Measurements from ENCODE around the gene SNX32. TPM values are rescaled to one million over a fixed set of nuclear protein-coding genes. Genes with fewer than 3 reads are reported as not detected.

SNX32 gene
- total RNA-seq, 1 experiment from 2014 or later = not detected

DNA sequence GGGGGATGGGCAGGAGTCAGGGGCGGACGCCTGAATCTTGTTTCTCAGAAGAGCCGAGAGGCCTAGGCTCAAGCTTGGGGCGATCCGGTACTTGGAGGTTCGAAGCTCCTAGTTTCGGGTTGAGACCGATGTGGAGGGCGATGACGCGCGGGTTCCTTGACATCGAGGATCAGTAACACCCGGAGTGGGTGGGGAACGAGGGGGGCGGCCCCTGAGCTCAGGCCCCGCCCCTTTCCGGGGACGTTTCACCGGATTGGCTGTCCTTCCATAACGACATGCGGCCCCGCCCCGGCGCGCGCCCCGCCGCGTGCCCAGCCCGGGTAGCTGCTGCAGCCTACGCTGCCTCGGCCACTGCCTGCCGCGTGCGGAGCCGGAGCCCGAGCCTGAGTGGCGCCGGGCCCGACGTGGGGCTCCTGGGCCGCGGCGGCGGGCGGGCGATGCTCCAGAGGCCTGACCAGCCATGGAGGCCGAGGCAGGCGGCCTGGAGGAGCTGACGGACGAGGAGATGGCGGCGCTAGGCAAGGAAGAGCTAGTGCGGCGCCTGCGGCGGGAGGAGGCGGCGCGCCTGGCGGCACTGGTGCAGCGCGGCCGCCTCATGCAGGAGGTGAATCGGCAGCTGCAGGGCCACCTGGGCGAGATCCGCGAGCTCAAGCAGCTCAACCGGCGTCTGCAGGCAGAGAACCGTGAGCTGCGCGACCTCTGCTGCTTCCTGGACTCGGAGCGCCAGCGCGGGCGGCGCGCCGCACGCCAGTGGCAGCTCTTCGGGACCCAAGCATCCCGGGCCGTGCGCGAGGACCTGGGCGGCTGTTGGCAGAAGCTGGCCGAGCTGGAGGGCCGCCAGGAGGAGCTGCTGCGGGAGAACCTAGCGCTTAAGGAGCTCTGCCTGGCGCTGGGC is 56.8 kb downstream of the SNX32 start, which contains the start of gene CCDC85B:
CCDC85B (plus strand) TSS at position 350 of the 895 bp plus-strand sequence; CDS start at position 461, 111 bp downstream.
- no peaks in the 10 kb centered on the region; the same call in 1 of the 2 replicates for H3K36me3 ChIP-seq (ENCODE audit: control insufficient read depth, insufficient read depth, low read length)
- ChIA-PET POLR2A (interaction anchor here (0.5 to 2.2 kb wide), 13 partner anchors 9 to 163 kb away, joined by 3 to 13 read pairs (median 4); partner anchors contain the start of genes FOSL1 and MUS81), CTCF (interaction anchor here (0.6 to 2.4 kb wide), 6 partner anchors 22 to 232 kb away, joined by 3 to 10 read pairs (median 4); partner anchors contain the start of gene MUS81)
- DNase-seq (ENCODE audit: low read depth, low spot score) (no peak), ATAC-seq (peak; percentile 45)
- no TSS peak for BruUV-seq (replicated peaks)
- in situ Hi-C loops (cut with HindIII; ENCODE audit: low pct_unique_long_range_greater_than_20kb, low sequenced_read_pairs) = no loop called here
- H3K9me3 ChIP-seq (ENCODE audit: control insufficient read depth, insufficient read depth, low read depth, low read length) = no peaks in the 10 kb centered on the region
- peaks cover 67% of the 10 kb centered on the region for H3K4me1 ChIP-seq (ENCODE audit: control insufficient read depth, insufficient read depth, low read length)
- H3K27ac ChIP-seq (ENCODE audit: low read length) = peak within 1 kb of the TSS; percentile 98
- H3K27me3 ChIP-seq (ENCODE audit: control insufficient read depth, insufficient read depth, low read length) = no peaks in the 10 kb centered on the region
- H3K4me3 ChIP-seq (ENCODE audit: low read depth in 2 of 2, low read length in 2 of 2) = peak within 1 kb of the TSS; percentile 88 to 93
- TF ChIP-seq POLR2AphosphoS5 (IDR thresholded peaks at IDR 0.05; ENCODE audit: low read depth, low read length) (peak; percentile 76), SIN3A (IDR thresholded peaks at IDR 0.05; ENCODE audit: borderline replicate concordance, insufficient read depth, low read depth, low read length) (peak; percentile 86), TCF7L2 (IDR thresholded peaks at IDR 0.05; ENCODE audit: low read depth, low read length) (peak; percentile 0; the same call in 1 of the 2 replicates)
- TF ChIP-seq, protein P1, sequence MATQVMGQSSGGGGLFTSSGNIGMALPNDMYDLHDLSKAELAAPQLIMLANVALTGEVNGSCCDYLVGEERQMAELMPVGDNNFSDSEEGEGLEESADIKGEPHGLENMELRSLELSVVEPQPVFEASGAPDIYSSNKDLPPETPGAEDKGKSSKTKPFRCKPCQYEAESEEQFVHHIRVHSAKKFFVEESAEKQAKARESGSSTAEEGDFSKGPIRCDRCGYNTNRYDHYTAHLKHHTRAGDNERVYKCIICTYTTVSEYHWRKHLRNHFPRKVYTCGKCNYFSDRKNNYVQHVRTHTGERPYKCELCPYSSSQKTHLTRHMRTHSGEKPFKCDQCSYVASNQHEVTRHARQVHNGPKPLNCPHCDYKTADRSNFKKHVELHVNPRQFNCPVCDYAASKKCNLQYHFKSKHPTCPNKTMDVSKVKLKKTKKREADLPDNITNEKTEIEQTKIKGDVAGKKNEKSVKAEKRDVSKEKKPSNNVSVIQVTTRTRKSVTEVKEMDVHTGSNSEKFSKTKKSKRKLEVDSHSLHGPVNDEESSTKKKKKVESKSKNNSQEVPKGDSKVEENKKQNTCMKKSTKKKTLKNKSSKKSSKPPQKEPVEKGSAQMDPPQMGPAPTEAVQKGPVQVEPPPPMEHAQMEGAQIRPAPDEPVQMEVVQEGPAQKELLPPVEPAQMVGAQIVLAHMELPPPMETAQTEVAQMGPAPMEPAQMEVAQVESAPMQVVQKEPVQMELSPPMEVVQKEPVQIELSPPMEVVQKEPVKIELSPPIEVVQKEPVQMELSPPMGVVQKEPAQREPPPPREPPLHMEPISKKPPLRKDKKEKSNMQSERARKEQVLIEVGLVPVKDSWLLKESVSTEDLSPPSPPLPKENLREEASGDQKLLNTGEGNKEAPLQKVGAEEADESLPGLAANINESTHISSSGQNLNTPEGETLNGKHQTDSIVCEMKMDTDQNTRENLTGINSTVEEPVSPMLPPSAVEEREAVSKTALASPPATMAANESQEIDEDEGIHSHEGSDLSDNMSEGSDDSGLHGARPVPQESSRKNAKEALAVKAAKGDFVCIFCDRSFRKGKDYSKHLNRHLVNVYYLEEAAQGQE (IDR thresholded peaks at IDR 0.05; ENCODE audit: insufficient read depth in 1 of 2, low read depth in 2 of 2, low read length in 1 of 2) = no peak
- TF ChIP-seq, protein P2, sequence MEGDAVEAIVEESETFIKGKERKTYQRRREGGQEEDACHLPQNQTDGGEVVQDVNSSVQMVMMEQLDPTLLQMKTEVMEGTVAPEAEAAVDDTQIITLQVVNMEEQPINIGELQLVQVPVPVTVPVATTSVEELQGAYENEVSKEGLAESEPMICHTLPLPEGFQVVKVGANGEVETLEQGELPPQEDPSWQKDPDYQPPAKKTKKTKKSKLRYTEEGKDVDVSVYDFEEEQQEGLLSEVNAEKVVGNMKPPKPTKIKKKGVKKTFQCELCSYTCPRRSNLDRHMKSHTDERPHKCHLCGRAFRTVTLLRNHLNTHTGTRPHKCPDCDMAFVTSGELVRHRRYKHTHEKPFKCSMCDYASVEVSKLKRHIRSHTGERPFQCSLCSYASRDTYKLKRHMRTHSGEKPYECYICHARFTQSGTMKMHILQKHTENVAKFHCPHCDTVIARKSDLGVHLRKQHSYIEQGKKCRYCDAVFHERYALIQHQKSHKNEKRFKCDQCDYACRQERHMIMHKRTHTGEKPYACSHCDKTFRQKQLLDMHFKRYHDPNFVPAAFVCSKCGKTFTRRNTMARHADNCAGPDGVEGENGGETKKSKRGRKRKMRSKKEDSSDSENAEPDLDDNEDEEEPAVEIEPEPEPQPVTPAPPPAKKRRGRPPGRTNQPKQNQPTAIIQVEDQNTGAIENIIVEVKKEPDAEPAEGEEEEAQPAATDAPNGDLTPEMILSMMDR (IDR thresholded peaks at IDR 0.05) = peak; percentile 36
- intact Hi-C loops (cut with micrococcal nuclease; ENCODE audit: unreplicated experiment) = no loop called here

DNA sequence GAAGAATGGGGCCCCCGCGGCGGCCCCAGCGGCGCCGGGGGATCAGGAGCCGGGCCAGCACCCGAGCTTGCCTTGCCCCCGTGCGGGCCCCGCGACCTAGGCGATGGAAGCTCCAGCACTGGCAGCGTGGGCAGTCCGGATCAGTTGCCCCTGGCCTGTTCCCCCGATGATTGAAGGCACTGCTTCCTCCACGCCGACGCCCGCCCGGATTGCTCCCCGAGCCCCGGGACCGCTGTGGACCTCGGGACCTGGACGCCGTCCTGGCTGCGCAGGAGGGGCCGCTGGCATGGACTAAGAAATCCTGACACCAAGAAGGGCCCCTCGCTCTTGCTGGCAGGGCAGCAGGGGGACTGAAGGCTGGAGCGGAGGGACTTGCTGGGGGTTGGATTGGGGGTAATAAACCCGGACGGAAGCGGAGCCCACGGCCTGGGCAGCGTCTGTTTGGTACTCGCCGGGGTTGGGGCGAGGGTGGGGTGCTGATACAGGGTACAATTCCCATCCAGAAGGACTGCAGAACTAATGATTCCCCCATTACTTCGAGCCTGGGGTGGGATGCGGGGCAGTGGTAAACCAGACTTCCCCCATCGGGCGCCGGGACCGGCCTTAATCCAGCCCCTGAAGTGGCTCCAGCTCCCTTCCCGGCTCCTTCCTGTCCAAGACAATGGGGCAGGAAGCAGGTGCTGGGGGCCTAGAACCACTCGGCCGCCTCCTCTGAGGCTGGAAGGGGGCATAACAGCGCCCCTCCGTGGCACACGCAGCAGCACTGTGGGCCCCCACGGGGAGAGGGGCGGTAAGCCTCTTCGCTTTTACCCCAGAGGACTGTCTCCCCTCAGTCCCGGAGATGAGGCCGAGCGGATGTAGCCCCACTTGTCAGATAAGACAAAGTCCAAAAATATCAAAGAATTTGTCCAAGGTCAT is 57.7 kb downstream of the SNX32 start:
- no peaks in the 10 kb centered on the region for H3K27me3 ChIP-seq (ENCODE audit: control insufficient read depth, insufficient read depth, low read length)
- no peaks in the 10 kb centered on the region; the same call in 1 of the 2 replicates for H3K36me3 ChIP-seq (ENCODE audit: control insufficient read depth, insufficient read depth, low read length)
- ATAC-seq (peak; percentile 20), DNase-seq (ENCODE audit: low read depth, low spot score) (no peak)
- H3K4me3 ChIP-seq (ENCODE audit: low read depth in 2 of 2, low read length in 2 of 2) = peak overlapping the region; percentile 88 to 93
- no peaks in the 10 kb centered on the region for H3K9me3 ChIP-seq (ENCODE audit: control insufficient read depth, insufficient read depth, low read depth, low read length)
- intact Hi-C loops (cut with micrococcal nuclease; ENCODE audit: unreplicated experiment) = no loop called here
- peaks cover 71% of the 10 kb centered on the region for H3K4me1 ChIP-seq (ENCODE audit: control insufficient read depth, insufficient read depth, low read length)
- TF ChIP-seq, protein P1 (IDR thresholded peaks at IDR 0.05; ENCODE audit: insufficient read depth in 1 of 2, low read depth in 2 of 2, low read length in 1 of 2) = peak in 1 of 2 experiments; percentile 72; a peak in 1 of 4 replicates
- TF ChIP-seq SIN3A (IDR thresholded peaks at IDR 0.05; ENCODE audit: borderline replicate concordance, insufficient read depth, low read depth, low read length) (peak; percentile 95), POLR2AphosphoS5 (IDR thresholded peaks at IDR 0.05; ENCODE audit: low read depth, low read length) (peak; percentile 96), TCF7L2 (IDR thresholded peaks at IDR 0.05; ENCODE audit: low read depth, low read length) (no peak)
- TF ChIP-seq, protein P2 (IDR thresholded peaks at IDR 0.05) = peak; percentile 84
- ChIA-PET CTCF (interaction anchor here (0.9 to 1.1 kb wide), 3 partner anchors 21 to 180 kb away, joined by 3 read pairs; no protein-coding TSS in a partner anchor), POLR2A (interaction anchor here (0.5 to 2.2 kb wide), 6 partner anchors 15 to 1490 kb away, joined by 3 to 8 read pairs (median 4); no protein-coding TSS in a partner anchor)
- BruUV-seq (replicated peaks) = TSS peak; percentile 95
- in situ Hi-C loops (cut with HindIII; ENCODE audit: low pct_unique_long_range_greater_than_20kb, low sequenced_read_pairs) = no loop called here
- H3K27ac ChIP-seq (ENCODE audit: low read length) = peak overlapping the region; percentile 87

Measured in Panc1 (cell line).